ENCODE measurements around the gene DPT. TPM values are rescaled to one million over a fixed set of nuclear protein-coding genes. Genes with fewer than 3 reads are reported as not detected.

The DPT gene
- polyA plus RNA-seq, 1 donor (not counting 4 experiments of a cell fraction or from before 2014, with no cell fraction given) = not detected

DNA sequence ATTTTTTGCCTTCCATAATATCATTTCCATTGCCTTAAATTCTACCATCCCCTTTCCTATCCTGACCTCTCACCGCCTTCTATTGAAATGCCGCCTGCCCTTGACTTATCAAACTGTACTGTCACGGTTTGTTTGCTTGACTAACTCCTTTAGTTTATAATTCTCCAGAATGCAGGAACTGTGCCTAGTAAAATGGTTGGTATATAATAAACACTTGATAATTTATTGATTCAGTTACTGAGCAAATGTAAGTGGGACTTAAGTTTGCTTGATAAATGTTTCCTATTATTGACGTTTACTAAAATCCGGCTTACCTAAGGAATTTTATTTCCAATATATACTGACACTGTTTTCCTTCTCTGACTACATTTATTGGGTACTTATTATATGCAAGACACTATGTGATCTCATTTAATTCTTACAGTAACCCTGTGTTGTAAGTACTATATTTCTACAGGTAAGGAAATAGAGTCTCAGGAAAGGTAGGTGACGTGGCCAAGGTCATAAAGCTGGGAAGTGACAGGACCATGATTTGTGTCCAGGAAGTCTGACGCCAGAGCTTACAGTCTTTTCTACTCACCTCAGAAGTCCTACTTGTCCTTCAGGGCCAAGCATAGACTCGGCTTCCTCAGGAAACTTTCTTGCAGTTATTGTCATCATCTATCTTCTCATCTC is 35.7 kb downstream of the DPT start:
- H3K9ac ChIP-seq (ENCODE audit: control insufficient read depth, extremely low read depth, insufficient read depth, low read length) = no peak overlapping the region
- TF ChIP-seq, protein P1, sequence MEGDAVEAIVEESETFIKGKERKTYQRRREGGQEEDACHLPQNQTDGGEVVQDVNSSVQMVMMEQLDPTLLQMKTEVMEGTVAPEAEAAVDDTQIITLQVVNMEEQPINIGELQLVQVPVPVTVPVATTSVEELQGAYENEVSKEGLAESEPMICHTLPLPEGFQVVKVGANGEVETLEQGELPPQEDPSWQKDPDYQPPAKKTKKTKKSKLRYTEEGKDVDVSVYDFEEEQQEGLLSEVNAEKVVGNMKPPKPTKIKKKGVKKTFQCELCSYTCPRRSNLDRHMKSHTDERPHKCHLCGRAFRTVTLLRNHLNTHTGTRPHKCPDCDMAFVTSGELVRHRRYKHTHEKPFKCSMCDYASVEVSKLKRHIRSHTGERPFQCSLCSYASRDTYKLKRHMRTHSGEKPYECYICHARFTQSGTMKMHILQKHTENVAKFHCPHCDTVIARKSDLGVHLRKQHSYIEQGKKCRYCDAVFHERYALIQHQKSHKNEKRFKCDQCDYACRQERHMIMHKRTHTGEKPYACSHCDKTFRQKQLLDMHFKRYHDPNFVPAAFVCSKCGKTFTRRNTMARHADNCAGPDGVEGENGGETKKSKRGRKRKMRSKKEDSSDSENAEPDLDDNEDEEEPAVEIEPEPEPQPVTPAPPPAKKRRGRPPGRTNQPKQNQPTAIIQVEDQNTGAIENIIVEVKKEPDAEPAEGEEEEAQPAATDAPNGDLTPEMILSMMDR (optimal IDR thresholded peaks at IDR 0.05 in 1 of 3, IDR thresholded peaks at IDR 0.05 in 1 of 3, conservative IDR thresholded peaks at IDR 0.05 in 1 of 3; ENCODE audit: extremely low read depth in 1 of 3, insufficient read depth in 2 of 3, low read length in 3 of 3) = no peak
- TF ChIP-seq EZH2 (IDR thresholded peaks at IDR 0.05; ENCODE audit: low read length) = no peak
- H2AFZ ChIP-seq (ENCODE audit: control insufficient read depth, low read length) = no peak overlapping the region
- H3K9me1 ChIP-seq (ENCODE audit: control insufficient read depth, extremely low read depth, insufficient read depth, low read length) = no peaks in the 10 kb centered on the region
- FAIRE-seq (no peak), DNase-seq (ENCODE audit: low read depth, low spot score) (no peak)
- no peaks in the 10 kb centered on the region for H3K9me3 ChIP-seq (ENCODE audit: control insufficient read depth, low read depth, low read length)
- no peaks in the 10 kb centered on the region for H4K20me1 ChIP-seq (ENCODE audit: control insufficient read depth, extremely low read depth, insufficient read depth, low read length)
- H3K27ac ChIP-seq (ENCODE audit: control insufficient read depth, insufficient read depth, low read length) = no peak overlapping the region
- H3K79me2 ChIP-seq (ENCODE audit: control insufficient read depth, insufficient read depth, low read length) = no peaks in the 10 kb centered on the region
- no peak overlapping the region for H3K4me2 ChIP-seq (ENCODE audit: control insufficient read depth, extremely low read depth, insufficient read depth, low read depth, low read length)
- dilution Hi-C loops (cut with MboI; ENCODE audit: extremely low pct_ligation_motif_present, low sequenced_read_pairs) = no loop called here
- no peaks in the 10 kb centered on the region for H3K4me1 ChIP-seq (ENCODE audit: control insufficient read depth, extremely low read depth, insufficient read depth, low read length)
- H3K36me3 ChIP-seq (ENCODE audit: control insufficient read depth in 2 of 2, extremely low read depth in 1 of 2, insufficient read depth in 2 of 2, low read length in 2 of 2) = no peaks in the 10 kb centered on the region
- no peaks in the 10 kb centered on the region for H3K27me3 ChIP-seq (ENCODE audit: control insufficient read depth, extremely low read depth, insufficient read depth, low read length)
- H3K4me3 ChIP-seq (ENCODE audit: control insufficient read depth in 2 of 3, extremely low read depth in 1 of 3, insufficient read depth in 2 of 3, low read depth in 1 of 3, low read length in 3 of 3) = no peak overlapping the region

DNA sequence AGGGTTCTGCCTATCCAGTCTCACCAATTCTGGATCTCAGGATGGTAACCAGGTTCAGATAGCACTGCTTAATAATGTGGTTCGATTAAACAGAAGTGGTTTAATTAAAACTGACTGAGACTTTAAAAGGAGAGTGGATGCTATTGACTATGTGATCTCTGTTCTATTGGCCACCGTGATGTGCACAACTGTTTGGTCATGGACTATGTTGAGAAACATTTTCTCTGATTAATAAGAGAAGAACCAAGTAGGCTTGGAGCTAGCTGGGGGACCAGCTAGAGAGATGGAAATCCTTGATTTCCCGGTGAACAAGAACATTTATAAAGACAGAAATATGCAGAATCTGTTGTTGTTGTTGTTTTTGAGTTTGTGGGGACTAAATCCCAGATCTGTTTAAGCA is 36.5 kb downstream of the DPT start:
- Histone ChIP-seq H3K9ac (ENCODE audit: control insufficient read depth, extremely low read depth, insufficient read depth, low read length) (no peak overlapping the region), H3K36me3 (ENCODE audit: control insufficient read depth in 2 of 2, extremely low read depth in 1 of 2, insufficient read depth in 2 of 2, low read length in 2 of 2) (no peaks in the 10 kb centered on the region), H3K79me2 (ENCODE audit: control insufficient read depth, insufficient read depth, low read length) (no peaks in the 10 kb centered on the region), H3K4me1 (ENCODE audit: control insufficient read depth, extremely low read depth, insufficient read depth, low read length) (no peaks in the 10 kb centered on the region), H3K27me3 (ENCODE audit: control insufficient read depth, extremely low read depth, insufficient read depth, low read length) (no peaks in the 10 kb centered on the region), H3K4me2 (ENCODE audit: control insufficient read depth, extremely low read depth, insufficient read depth, low read depth, low read length) (no peak overlapping the region), H3K4me3 (ENCODE audit: control insufficient read depth in 2 of 3, extremely low read depth in 1 of 3, insufficient read depth in 2 of 3, low read depth in 1 of 3, low read length in 3 of 3) (no peak overlapping the region), H4K20me1 (ENCODE audit: control insufficient read depth, extremely low read depth, insufficient read depth, low read length) (no peaks in the 10 kb centered on the region), H2AFZ (ENCODE audit: control insufficient read depth, low read length) (no peak overlapping the region), H3K9me3 (ENCODE audit: control insufficient read depth, low read depth, low read length) (no peaks in the 10 kb centered on the region), H3K9me1 (ENCODE audit: control insufficient read depth, extremely low read depth, insufficient read depth, low read length) (no peaks in the 10 kb centered on the region), H3K27ac (ENCODE audit: control insufficient read depth, insufficient read depth, low read length) (no peak overlapping the region)
- FAIRE-seq (no peak), DNase-seq (ENCODE audit: low read depth, low spot score) (no peak)
- dilution Hi-C loops (cut with MboI; ENCODE audit: extremely low pct_ligation_motif_present, low sequenced_read_pairs) = no loop called here
- TF ChIP-seq, protein P1 (optimal IDR thresholded peaks at IDR 0.05 in 1 of 3, IDR thresholded peaks at IDR 0.05 in 1 of 3, conservative IDR thresholded peaks at IDR 0.05 in 1 of 3; ENCODE audit: extremely low read depth in 1 of 3, insufficient read depth in 2 of 3, low read length in 3 of 3) = no peak
- TF ChIP-seq EZH2 (IDR thresholded peaks at IDR 0.05; ENCODE audit: low read length) = no peak

Measured in keratinocyte (primary cell).